Measurements from ENCODE around the gene NKAIN2.
"Not testable (repeated sequence)": the region's sequence is repeated elsewhere in the genome, so short reads cannot be mapped to it uniquely, and the experiment has no call there.

Gene NKAIN2

GRCh38 chr6:124655866-124656265, 852.2 kb downstream of the NKAIN2 start:
- no peak for DNase-seq

GRCh38 chr6:124658053-124658452, 854.4 kb downstream of the NKAIN2 start:
- DNase-seq = no peak

GRCh38 chr6:124659427-124659826, 855.8 kb downstream of the NKAIN2 start:
- DNase-seq = no peak

GRCh38 chr6:124660185-124660584, 856.5 kb downstream of the NKAIN2 start:
- no peak for DNase-seq

GRCh38 chr6:124661097-124661661, 857.5 kb downstream of the NKAIN2 start:
- no peak for DNase-seq

- no peak for DNase-seq
Observed at GRCh38 chr6:124668028-124668427, 864.4 kb downstream of the NKAIN2 start.

- no peak for DNase-seq
Observed at GRCh38 chr6:124669713-124670480, 866.2 kb downstream of the NKAIN2 start.

GRCh38 chr6:124670801-124671200, 867.1 kb downstream of the NKAIN2 start:
- no peak for DNase-seq

- no peak for DNase-seq
Observed at GRCh38 chr6:124671324-124671723, 867.7 kb downstream of the NKAIN2 start.

GRCh38 chr6:124674042-124674441, 870.4 kb downstream of the NKAIN2 start:
- DNase-seq = no peak

GRCh38 chr6:124676033-124676432, 872.4 kb downstream of the NKAIN2 start:
- no peak for DNase-seq

GRCh38 chr6:124677874-124678273, 874.2 kb downstream of the NKAIN2 start:
- no peak for DNase-seq

GRCh38 chr6:124679387-124679786, 875.7 kb downstream of the NKAIN2 start:
- no peak for DNase-seq

GRCh38 chr6:124682751-124683150, 879.1 kb downstream of the NKAIN2 start:
- no peak for DNase-seq

- DNase-seq = no peak
Observed at GRCh38 chr6:124683507-124683906, 879.8 kb downstream of the NKAIN2 start.

GRCh38 chr6:124684621-124685020, 881.0 kb downstream of the NKAIN2 start:
- no peak for DNase-seq

- no peak for DNase-seq
Observed at GRCh38 chr6:124688369-124688768, 884.7 kb downstream of the NKAIN2 start.

- no peak for DNase-seq
Observed at GRCh38 chr6:124694139-124694705, 890.6 kb downstream of the NKAIN2 start.

GRCh38 chr6:124699038-124699437, 895.4 kb downstream of the NKAIN2 start:
- no peak for DNase-seq

GRCh38 chr6:124703541-124703940, 899.9 kb downstream of the NKAIN2 start:
- no peak for DNase-seq

- not testable (repeated sequence) for DNase-seq
Observed at GRCh38 chr6:124712532-124712931, 908.9 kb downstream of the NKAIN2 start.

- no peak for DNase-seq
Observed at GRCh38 chr6:124714728-124715127, 911.1 kb downstream of the NKAIN2 start.

GRCh38 chr6:124719913-124720312, 916.2 kb downstream of the NKAIN2 start:
- DNase-seq = no peak

GRCh38 chr6:124721331-124721730, 917.7 kb downstream of the NKAIN2 start:
- DNase-seq = no peak

Data from activated CD4-positive, alpha-beta T cell treated with anti-CD3 and anti-CD28 coated beads, Interleukin-2, amount 50 U/mL, for 16 hours (primary cell).